Choroid plexus epithelial cell (primary cell): Measurements from ENCODE around the gene CMAS.
"Not testable (repeated sequence)": the region's sequence is repeated elsewhere in the genome, so short reads cannot be mapped to it uniquely, and the experiment has no call there.

Experiments used
- DNase-seq: peaks from one replicate; pipeline ENCODE4 v3.0.0-alpha.2; 2010; ENCODE audit warnings: low read depth
- H3K4me3 ChIP-seq: 2 replicates; pipeline ENCODE4 v1.5.1; 2011; ENCODE audit warnings: low read depth, mild to moderate bottlenecking, control low read depth, low read length, moderate library complexity
- CTCF ChIP-seq: conservative IDR thresholded peaks from 2 replicates; pipeline ENCODE4 v1.5.1; 2011; ENCODE audit warnings: low read depth, mild to moderate bottlenecking, control low read depth, inconsistent platforms, low read length, moderate library complexity

CMAS gene

DNA sequence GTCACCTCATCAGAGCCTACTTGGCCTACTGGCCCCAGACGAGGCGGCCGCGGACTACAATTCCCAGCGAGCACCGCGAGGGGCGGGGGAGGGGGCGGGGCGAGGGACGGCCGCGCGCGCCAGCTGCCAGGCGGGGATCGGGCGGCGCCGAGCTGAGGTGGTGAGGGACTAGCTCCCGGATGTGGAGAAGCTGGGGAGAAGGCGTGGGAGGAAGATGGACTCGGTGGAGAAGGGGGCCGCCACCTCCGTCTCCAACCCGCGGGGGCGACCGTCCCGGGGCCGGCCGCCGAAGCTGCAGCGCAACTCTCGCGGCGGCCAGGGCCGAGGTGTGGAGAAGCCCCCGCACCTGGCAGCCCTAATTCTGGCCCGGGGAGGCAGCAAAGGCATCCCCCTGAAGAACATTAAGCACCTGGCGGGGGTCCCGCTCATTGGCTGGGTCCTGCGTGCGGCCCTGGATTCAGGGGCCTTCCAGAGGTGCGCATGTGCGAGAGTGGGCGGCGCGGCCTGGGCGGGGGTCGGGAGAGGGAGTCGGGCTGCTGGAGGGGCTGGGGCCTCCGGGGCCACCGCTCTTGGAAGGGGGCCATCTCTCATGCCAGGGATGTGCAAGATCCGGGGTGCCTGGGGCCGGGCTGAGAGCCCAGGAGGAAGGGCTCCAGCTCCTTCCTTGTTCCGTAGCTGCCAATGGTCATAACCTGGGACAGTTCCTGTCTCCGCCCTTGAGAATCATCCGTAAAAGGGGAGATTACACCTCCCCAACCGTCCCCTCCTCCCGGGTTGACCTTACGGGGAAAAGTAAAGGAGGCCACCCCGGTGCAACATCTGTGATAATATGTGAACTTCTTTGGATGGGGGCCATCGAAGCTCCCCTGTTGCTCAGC is at the start of gene CMAS:
CMAS (plus strand) TSS at position 129 of the 878 bp plus-strand sequence; CDS start at position 215, 86 bp downstream.
- DNase-seq: peak; percentile 70
- TF ChIP-seq CTCF: no peak
- peak within 1 kb of the TSS; percentile 88 for H3K4me3 ChIP-seq

GRCh38 chr12:21998295-21998694 is 47.7 kb upstream of the CMAS start:
- H3K4me3 ChIP-seq: no peak overlapping the region
- TF ChIP-seq CTCF: no peak
- no peak for DNase-seq

DNA sequence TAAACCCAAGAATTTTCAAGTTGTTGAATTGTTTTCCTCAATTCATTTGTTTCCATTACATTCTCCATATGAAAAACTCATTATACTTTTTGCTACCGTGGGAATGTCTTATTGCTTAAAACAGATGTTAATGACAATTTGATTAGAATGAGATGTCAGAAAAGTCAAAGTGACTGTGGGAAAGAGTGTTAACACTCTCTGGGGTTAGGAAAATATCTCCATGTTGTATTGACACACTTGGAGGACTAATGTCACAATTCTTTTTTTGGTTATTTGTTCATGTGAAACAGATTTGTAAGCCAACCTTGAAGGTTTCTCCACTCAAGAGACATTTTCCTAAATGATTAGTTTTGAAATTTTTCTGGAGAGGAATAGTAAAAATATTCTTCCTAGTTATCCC is 47.2 kb upstream of the CMAS start:
- DNase-seq: no peak
- H3K4me3 ChIP-seq: no peak overlapping the region
- no peak for TF ChIP-seq CTCF

DNA sequence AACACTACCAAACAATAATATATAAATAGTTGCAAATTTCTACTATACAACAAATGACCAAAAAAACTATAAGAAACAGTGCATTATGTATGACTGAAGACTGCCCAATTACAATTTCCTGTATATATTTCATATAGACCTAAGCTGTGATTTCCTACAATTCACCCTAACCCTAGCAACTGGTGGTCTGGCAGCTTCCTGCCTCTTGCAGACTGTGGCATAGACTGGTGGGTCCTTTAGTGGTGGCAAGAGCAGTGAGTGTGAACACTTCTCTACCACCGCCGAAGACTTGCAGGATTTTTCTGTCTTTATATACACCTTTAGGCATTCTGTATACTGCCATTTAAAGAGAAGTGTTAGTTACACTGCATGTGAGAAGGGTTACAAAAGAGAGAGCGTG is 43.6 kb upstream of the CMAS start:
- TF ChIP-seq CTCF: no peak
- DNase-seq: no peak
- H3K4me3 ChIP-seq: no peak overlapping the region

DNA sequence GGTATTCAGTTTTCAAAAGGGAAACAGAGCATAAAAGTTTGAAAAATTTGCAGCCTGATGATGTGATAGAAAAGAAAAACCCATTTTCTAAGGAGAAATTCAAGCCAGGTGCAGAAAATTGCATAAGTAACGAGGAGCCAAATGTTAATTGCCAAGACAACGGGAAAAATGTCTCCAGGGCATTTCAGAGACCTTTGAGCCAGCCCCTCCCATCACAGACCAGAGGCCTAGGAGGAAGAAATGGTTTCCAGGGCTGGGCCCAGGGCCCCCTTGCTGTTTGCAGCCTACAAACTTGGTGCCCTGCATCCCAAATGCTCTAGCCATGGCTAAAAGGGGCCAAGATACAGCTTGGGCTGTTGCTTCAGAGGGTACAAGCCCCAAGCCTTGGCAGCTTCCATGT is 38.2 kb upstream of the CMAS start:
- not testable (repeated sequence) for H3K4me3 ChIP-seq

DNA sequence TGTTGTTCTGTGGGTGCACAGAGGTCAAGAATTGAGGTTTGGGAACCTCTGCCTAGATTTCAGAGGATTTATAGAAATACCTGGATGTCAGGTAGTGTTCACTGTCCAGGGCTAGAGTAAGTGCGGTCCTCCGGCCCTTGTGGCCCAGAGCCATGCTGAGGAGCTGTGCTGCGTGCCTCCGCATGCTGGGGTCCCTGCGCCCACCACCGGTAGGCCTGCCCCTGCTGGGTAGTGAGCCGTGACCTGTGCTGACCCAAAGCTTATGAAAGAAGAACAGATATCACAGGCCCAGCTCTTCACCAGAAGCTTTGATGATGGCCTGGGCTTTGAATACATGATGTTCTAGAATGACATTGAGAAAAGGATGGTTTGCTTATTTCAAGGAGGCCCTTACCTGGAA is 37.8 kb upstream of the CMAS start:
- no peak for TF ChIP-seq CTCF
- DNase-seq: no peak
- no peak overlapping the region for H3K4me3 ChIP-seq

More for the DNA sequence above, 38.2 kb upstream of the CMAS start:
- not testable (repeated sequence) for DNase-seq

DNA sequence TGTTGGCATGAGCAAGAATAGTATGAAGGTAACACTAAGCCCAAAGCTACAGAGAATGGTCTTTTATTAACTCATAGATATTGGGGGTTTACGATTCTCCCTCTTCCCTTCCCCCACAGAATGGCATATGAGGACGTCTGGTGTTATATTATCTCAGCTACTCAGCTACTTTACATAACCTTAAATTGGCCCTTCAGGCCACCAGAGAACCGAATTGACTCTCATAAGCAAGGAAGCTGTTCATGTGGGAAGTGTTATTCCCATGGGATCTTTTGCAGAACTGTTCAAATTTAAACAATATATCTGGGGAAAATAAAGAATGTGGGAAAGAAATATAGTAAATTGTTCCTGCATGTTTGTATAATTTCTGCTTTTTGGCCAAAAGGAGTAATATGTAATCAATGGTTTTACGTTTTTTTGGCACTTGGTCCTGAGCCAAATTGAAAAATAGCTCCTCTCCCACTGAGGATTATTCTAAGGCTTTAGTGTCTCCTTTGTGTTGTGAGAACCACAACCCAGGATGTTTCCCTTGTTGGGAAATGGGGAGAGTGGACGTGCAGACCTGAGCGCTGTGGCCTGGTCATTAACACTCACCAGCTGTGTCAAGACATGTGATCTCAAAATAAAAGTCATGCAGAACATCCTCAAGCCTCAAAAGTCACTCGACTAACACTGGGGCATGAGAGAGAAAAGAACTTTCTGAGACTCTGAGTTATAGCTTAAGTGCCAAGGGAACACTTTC is 31.8 kb upstream of the CMAS start:
- peak; percentile 8 for DNase-seq
- TF ChIP-seq CTCF: no peak
- no peak overlapping the region for H3K4me3 ChIP-seq
